GM18499 (cell line): ENCODE results near the gene ROBO1.

Source experiments
- ATAC-seq: cut with Tn5 transposase; IDR thresholded peaks from one replicate; pipeline ENCODE4 v1.9.1; 2021; ENCODE audit warnings: moderate number of reproducible peaks; ENCODE audit not compliant: insufficient read depth, unreplicated experiment

Gene ROBO1

DNA sequence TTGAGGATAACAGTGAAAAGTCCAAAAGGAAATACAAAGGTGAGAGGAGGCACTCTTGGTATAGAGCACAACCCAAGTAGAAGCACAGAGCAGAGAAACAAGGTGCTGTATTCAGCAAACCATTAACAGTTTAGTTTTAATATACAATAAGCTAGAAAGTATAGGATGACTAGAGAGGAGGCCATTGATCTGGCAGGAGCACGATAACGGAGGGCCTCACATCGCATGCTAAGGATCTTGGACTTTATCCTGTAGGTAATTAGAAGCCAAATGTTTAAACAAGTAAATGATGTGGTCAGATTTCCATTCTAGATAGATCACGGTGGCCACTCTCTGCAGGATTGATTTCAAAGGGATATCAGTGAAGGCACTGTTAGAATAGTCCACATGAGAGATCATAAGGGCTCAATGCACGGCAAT lies 935.0 kb downstream of the ROBO1 start:
- no peak for ATAC-seq

DNA sequence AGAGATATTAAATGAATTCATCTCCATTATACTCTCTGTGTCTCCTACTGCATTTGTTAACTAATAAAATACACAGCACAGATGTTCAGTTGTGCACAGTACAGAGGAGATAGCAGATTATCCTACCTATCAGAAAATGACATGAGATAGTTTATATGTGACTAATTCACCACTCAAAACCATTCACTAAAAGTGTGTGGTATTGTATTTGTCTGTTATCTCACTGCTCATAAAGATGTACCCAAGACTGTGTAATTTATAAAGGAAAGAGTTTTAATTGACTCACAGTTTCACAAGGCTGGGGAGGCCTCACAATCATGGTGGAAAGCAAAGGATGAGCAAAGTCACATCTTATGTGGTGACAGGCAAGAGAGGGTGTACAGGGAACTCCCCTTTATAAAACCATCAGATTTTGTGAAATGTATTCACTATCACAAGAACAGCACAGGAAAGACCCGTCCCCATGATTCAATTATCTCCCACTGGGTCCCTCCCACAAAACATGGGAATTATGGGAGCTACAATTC lies 936.3 kb downstream of the ROBO1 start:
- no peak for ATAC-seq

DNA sequence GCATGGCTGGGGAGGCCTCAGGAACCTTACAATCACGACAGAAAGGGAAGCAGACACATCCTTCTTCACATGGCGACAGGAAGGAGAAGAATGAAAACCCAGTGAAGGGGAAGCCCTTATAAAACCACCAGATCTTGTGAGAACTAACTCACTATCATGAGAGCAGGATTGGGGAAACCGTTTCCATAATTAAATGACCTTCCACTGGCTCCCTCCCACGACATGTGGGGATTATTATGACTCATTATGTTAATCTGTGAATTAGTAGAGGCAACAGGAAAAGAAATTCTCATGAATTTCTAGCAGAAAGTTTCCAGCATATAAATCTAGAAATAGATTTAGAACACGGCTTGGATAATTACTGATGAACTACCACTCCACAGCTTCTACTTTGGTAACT lies 937.3 kb downstream of the ROBO1 start:
- ATAC-seq = no peak

GRCh38 chr3:78827618-78828017 lies 940.2 kb downstream of the ROBO1 start:
- ATAC-seq = no peak

DNA sequence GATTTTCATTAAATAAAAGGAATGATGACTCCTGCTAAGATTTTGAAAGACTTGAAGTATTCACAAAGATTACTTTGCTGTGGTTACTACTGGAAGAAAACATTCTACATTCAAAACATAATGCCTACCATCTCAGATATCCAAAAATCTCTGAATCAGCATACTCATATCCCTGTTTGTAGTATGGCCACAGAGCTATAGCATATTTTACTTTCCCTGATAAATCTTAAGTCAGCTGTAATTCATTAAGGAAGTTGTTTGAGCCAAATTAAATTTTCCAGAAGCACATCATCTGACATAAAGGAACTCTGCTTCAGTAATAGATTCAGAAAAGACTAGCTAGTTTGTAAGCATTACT lies 942.0 kb downstream of the ROBO1 start:
- ATAC-seq = no peak

GRCh38 chr3:78825118-78825857 lies 942.5 kb downstream of the ROBO1 start:
- no peak for ATAC-seq

GRCh38 chr3:78823859-78824258 lies 943.9 kb downstream of the ROBO1 start:
- ATAC-seq = no peak

DNA sequence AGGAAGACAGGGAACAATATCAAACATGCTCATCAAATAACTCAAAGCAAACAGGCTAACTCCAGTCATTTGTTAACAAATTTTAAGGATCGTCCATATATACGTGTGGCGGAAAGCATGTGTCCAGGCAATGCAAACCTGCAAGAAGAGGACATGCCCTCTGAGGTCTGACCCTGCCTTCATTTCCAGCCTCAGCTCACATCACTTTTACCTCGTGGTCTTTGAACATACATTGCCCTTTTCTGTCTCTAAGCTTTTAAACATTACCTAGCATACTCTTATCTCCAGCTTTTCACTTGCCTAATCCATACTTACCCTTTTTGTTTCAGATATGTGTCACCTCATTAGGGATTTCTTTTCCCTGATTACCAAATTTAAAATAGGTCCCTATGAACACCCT lies 944.4 kb downstream of the ROBO1 start:
- no peak for ATAC-seq

- no peak for ATAC-seq
Measured at GRCh38 chr3:78822726-78823125, 945.1 kb downstream of the ROBO1 start.

DNA sequence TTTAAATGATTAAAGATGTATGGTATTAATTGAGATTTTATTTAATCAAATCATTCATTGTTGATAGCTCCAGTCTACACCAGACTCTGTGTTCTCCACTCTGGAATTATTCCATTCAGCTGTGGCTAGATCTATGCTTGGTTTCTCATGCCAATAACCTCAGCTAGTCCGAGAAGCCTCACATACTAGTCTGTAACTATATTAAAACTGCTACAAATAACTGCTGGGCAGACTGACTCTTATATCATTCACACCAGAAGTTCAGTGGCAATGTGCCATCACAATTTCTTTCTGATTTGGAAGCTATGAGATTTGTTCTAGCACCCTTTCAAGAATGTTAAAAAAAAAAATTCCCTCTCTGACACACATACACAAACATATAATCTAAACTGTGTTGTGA lies 947.3 kb downstream of the ROBO1 start:
- ATAC-seq = no peak

DNA sequence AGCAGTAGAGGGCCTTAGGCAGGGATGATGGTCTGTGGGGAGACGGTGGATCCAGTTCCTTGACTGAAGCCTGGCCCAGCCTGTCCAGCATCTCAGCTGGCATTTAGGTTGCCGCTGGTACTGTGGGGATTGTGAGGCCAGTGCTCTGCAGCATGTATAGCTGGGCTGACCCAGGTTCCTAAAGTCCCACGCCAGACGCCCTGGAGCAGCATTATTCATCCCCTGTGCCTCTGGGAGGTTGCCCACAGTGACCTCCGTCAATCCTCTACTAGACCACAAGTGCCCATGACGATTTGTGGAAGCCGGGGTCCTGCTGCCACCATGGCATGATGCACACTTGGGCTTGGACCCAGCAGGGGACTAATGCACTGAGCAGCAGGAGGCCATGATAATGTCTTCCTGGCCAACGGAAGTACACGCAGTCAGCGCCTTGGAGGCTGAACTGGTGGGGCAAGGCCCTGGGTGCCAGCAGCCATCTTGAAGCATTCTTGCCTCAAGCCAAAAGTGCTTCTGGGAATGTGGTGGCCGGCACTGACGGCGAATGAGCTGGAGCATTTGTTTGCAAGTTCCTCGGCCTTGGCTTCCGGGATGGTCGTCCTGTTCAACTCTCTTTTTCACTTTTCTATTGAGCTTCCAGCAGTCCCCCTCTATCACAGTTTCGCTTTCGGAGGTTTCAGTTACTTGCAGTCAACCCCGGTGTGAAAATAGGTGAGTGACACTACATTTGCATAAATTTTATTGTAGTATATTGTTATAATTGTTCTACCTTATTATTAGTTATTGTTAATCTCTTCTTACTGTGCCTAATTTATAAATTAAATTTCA lies 949.4 kb downstream of the ROBO1 start:
- no peak for ATAC-seq

DNA sequence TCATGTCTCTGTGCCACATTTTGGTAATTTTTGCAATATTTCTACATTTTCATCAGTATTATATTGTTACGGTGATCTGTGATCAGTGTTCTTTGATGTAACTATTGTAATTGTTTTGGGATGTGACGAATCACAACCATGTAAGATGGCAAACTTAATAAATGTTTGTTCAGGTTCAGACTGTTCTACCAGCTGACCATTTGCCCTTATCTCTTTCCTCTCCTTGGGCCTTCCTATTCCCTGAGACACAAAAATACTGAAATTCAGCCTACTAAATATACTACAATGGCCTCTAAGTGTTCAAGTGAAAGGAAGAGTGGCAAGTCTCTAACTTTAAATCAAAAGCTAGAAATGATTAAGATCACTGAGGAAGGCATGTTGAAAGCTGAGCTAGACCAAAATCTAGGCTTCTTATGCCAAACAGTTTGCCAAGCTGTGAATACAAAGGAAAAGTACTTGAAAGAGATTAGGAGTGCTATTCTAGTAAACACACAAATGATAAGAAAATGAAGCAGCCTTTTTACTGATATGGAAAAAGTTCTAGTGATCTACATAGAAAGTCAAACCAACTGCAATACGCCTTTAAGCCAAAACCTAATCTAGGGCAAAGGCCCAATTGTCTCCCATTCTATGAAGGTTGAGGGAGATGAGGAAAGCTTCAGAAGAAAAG lies 952.8 kb downstream of the ROBO1 start:
- ATAC-seq = no peak

DNA sequence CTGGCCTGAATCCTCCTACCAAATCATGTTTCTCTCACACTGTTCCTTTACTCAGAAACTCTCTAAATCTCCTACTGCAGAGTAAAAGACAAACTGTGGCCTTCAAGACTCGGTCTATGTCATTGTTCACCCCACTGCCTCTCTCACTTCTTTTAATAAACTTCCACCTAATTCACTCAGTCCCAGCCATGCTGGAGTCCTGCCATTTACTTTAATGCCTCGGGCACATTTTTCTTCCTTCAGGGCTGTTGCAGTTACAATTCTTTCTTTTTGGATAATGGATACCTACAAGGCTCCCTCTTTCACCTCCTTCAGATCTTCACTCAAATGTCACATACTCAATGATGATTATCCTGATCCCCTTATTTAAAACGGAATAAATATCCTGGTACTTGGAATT lies 955.6 kb downstream of the ROBO1 start:
- ATAC-seq = no peak

GRCh38 chr3:78809966-78810365 lies 957.8 kb downstream of the ROBO1 start:
- ATAC-seq = no peak

GRCh38 chr3:78804251-78805037 lies 963.4 kb downstream of the ROBO1 start:
- ATAC-seq = no peak

DNA sequence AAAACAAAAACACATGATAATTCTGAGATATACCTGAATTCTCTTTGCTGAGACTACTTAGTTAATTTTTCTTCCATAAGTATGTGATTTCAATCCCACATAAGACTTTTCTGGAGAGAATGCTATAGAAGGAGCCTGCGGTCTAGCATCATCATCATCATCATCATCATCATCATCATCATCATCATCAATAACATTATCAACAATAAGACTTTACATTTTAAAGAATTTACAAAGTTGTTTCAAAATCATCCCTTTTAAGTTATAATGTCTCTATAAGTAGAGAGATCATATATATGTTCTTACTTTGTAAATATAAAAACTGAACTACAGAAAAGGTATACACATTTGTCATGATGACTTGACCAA lies 965.3 kb downstream of the ROBO1 start:
- ATAC-seq = no peak

- ATAC-seq = no peak
Measured at GRCh38 chr3:78801926-78802561, 965.8 kb downstream of the ROBO1 start.

DNA sequence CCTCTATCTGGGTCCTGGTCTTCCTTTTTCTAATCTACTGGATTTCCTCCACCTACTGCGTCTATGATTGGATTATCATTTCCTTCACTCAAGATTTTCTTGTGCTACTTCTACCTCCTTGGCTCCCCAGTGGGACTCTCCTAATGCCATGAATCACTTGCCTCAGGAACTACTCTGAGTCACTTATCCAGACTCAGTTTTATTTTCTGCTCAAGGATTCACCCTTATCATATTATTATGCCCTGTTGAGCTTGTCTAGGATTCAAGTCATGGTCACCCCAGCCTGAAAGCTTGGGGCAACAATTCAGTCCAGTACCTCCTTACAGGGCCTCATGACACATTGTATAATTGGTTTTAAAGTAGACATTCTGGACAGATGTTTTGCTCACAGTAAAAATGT lies 968.1 kb downstream of the ROBO1 start:
- no peak for ATAC-seq

DNA sequence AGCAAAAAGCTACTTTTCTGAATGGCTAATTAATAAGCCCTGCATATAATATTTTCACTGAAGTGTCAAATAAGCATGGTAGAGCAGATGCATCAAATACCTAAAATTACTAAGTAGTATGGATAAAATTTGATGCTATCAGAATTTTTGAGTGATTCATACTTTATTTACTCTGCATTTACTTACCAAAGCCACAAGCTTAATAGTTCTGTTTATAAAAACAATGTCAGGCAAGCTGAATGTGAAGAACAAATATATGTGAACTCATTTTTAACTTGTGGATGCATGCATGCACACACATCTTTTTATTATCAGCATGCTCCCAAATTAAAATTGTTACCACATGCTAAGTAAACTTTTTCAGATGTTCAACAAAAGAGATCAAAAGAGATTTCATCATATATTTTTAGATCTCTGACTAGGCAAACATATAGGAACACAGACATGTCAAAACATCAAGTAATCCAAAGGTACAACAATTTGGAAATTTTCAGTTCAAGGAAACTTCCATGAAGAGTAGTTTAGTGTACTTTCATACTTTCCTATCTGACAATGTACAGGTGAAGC lies 969.4 kb downstream of the ROBO1 start:
- no peak for ATAC-seq

DNA sequence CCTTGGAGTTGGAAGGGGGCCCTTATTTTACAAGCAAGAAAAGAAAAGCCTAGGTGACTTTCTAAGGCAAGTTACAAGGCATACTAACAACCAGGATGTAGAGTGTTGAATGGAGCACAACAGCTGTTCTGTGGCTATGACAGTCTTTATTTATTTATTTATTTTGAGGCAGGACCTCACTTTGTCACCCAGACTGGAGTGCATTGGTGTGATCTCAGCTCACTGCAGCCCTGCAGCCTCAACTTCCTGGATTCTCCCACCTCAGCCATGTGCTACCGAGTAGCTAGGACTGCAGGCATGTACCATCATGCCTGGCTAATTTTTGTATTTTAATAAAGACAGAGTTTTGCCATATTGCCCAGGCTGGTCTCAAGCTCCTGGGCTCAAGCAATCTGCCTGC lies 973.4 kb downstream of the ROBO1 start:
- no peak for ATAC-seq
